Measurements from ENCODE around the gene CFAP107.
A peak's percentile ranks its signal among the peaks of the same experiment; 100 is the strongest.
"Not testable (repeated sequence)": the region's sequence is repeated elsewhere in the genome, so short reads cannot be mapped to it uniquely, and the experiment has no call there.

DNA sequence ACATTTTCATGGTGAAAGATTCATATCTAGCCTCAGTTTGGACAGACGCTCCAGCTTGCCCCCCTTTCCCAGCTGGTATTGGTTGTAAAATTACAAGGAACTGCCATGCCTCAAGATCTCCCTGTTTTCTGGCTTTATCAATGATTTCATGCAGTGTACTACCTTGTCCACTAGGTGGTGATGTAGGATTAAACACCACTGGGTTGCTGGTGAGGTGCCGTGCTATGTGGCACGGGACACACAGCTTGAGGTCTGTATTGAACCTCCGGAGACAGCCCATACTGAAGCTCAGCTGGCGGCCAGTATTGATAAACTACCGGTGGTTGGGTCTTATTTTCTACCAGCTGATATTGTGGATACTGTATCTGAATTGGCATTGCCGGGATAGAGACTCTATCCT, 37.8 kb downstream of the CFAP107 start:
- TF ChIP-seq, protein P1, sequence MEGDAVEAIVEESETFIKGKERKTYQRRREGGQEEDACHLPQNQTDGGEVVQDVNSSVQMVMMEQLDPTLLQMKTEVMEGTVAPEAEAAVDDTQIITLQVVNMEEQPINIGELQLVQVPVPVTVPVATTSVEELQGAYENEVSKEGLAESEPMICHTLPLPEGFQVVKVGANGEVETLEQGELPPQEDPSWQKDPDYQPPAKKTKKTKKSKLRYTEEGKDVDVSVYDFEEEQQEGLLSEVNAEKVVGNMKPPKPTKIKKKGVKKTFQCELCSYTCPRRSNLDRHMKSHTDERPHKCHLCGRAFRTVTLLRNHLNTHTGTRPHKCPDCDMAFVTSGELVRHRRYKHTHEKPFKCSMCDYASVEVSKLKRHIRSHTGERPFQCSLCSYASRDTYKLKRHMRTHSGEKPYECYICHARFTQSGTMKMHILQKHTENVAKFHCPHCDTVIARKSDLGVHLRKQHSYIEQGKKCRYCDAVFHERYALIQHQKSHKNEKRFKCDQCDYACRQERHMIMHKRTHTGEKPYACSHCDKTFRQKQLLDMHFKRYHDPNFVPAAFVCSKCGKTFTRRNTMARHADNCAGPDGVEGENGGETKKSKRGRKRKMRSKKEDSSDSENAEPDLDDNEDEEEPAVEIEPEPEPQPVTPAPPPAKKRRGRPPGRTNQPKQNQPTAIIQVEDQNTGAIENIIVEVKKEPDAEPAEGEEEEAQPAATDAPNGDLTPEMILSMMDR (optimal IDR thresholded peaks at IDR 0.05 in 1 of 3, IDR thresholded peaks at IDR 0.05 in 1 of 3, conservative IDR thresholded peaks at IDR 0.05 in 1 of 3; ENCODE audit: extremely low read depth in 1 of 3, insufficient read depth in 2 of 3, low read length in 3 of 3): peak; percentile 9 to 17 (median 16)
- not testable (repeated sequence) for TF ChIP-seq EZH2 (IDR thresholded peaks at IDR 0.05; ENCODE audit: low read length)
